SK-N-MC (cell line): ENCODE measurements around the gene RNF144B.
"Not testable (repeated sequence)": the region's sequence is repeated elsewhere in the genome, so short reads cannot be mapped to it uniquely, and the experiment has no call there.

Source experiments
- DNase-seq: peaks from one replicate; pipeline ENCODE4 v3.0.0-alpha.2; 2011; ENCODE audit warnings: low read depth, low spot score
- H3K27ac ChIP-seq: fragments of 200-600 bp; sonication (generic); 2 replicates; pipeline ENCODE4 v1.5.1; 2016; ENCODE audit warnings: mixed run types
- H3K36me3 ChIP-seq: fragments of 200-600 bp; sonication (generic); 2 replicates; pipeline ENCODE4 v1.6.1; 2017; ENCODE audit warnings: antibody characterized with exemption, low read length, mixed read lengths; ENCODE audit not compliant: insufficient read depth
- H3K4me3 ChIP-seq: fragments of 200-600 bp; sonication (generic); 2 replicates; pipeline ENCODE4 v1.5.1; 2016
- H3K9ac ChIP-seq: fragments of 200-600 bp; sonication (generic); 2 replicates; pipeline ENCODE4 v1.8.0; 2017; ENCODE audit warnings: mixed run types, mixed read lengths; ENCODE audit not compliant: insufficient read length
- H3K9me3 ChIP-seq: fragments of 200-600 bp; sonication (generic); 2 replicates; pipeline ENCODE4 v1.6.1; 2017; ENCODE audit warnings: low read depth, mild to moderate bottlenecking, antibody characterized with exemption, low read length, moderate library complexity, mixed read lengths
- EZH2 ChIP-seq: fragments of 200-600 bp; sonication (generic); IDR thresholded peaks from one replicate; pipeline ENCODE4 v1.6.1; 2017; ENCODE audit warnings: antibody characterized with exemption
- FOXP2 ChIP-seq: optimal IDR thresholded peaks from 2 replicates; pipeline ENCODE3; 2011; ENCODE audit warnings: mild to moderate bottlenecking, moderate library complexity; ENCODE audit not compliant: insufficient read depth; ENCODE audit errors: extremely low read length, control extremely low read depth
- POLR2AphosphoS5 ChIP-seq: IDR thresholded peaks from 2 replicates; pipeline ENCODE4 v1.6.1; 2012; ENCODE audit warnings: mild to moderate bottlenecking, low read depth, low read length, borderline replicate concordance

Gene RNF144B

DNA sequence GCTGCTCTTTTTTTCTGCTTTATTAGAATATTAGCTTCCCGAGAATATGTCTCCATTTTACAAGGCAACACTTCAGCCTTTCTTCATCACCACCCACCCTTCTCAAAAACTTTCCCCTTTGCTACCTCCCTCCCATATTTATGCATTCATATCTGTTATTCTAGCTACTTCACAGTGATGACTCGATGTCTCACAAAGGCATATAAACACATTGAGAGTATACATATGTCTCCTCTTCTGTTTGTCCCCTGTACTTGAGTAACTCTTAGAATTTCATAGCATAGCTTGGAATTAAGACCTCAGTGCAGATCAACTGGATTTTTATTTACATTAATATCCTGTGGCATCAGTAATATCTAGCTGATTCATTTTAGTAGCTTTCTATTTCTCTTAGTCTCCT, 6.5 kb downstream of the RNF144B start:
- TF ChIP-seq EZH2: no peak
- no peak for TF ChIP-seq FOXP2
- no peak for TF ChIP-seq POLR2AphosphoS5
- Histone ChIP-seq H3K36me3 (no peaks in the 10 kb centered on the region), H3K4me3 (no peak overlapping the region), H3K27ac (no peak overlapping the region), H3K9ac (no peak overlapping the region), H3K9me3 (no peaks in the 10 kb centered on the region)
- DNase-seq: no peak

- H3K27ac ChIP-seq: no peak overlapping the region
- H3K4me3 ChIP-seq: no peak overlapping the region
Measured at GRCh38 chr6:18395177-18395855, 8.2 kb downstream of the RNF144B start.

DNA sequence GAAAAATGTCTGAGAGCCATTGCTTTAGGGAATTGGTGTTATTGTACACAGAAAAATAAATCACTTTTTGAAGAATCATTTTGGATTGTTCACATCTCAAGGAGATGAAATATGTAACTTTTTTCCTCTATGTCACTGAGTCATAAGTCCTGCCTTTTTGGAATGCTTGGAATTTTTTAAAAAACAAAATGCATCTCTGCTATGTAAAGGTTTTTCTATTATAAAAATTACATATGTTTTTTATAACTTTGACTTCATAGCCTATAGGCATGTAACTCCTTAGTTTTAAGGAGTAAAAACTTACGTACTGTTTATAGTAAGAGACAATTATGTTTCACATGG, 8.7 kb downstream of the RNF144B start:
- TF ChIP-seq FOXP2 (no peak), EZH2 (no peak), POLR2AphosphoS5 (no peak)
- Histone ChIP-seq H3K9me3 (no peaks in the 10 kb centered on the region), H3K27ac (no peak overlapping the region), H3K36me3 (no peaks in the 10 kb centered on the region), H3K4me3 (no peak overlapping the region), H3K9ac (no peak overlapping the region)
- DNase-seq: no peak

More at GRCh38 chr6:18395177-18395855, 8.2 kb downstream of the RNF144B start:
- no peak for TF ChIP-seq EZH2
- TF ChIP-seq POLR2AphosphoS5: no peak
- no peak for TF ChIP-seq FOXP2
- H3K9ac ChIP-seq: no peak overlapping the region
- H3K9me3 ChIP-seq: no peaks in the 10 kb centered on the region
- no peak for DNase-seq
- no peaks in the 10 kb centered on the region for H3K36me3 ChIP-seq

- TF ChIP-seq EZH2 (no peak), POLR2AphosphoS5 (no peak), FOXP2 (no peak)
- no peak overlapping the region for H3K9ac ChIP-seq
- no peak overlapping the region for H3K27ac ChIP-seq
- H3K9me3 ChIP-seq: no peaks in the 10 kb centered on the region
- H3K4me3 ChIP-seq: no peak overlapping the region
- no peak for DNase-seq
- H3K36me3 ChIP-seq: no peaks in the 10 kb centered on the region
Measured at GRCh38 chr6:18397701-18398100, 10.6 kb downstream of the RNF144B start.

DNA sequence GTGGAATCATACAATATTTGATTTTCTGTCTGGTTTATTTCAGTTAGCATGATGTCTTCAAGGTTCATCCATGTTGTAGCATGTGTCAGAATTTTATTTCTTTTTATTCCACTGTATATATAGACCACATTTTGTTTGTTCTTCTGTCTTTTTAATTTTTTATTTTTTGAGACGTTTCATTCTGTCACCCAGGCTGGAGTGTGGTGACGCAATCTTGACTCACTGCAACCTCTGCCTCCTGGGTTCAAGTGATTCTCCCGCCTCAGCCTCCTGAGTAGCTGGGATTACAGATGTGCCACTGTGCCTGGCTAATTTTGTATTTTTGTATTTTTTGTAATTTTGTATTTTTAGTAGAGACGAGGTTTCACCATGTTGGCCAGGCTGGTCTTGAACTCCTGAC, 11.1 kb downstream of the RNF144B start:
- not testable (repeated sequence) for H3K9ac ChIP-seq, H3K27ac ChIP-seq, H3K4me3 ChIP-seq, H3K36me3 ChIP-seq, DNase-seq, H3K9me3 ChIP-seq

GRCh38 chr6:18400831-18401446, 13.8 kb downstream of the RNF144B start:
- H3K4me3 ChIP-seq: no peak overlapping the region

GRCh38 chr6:18404965-18405364, 17.8 kb downstream of the RNF144B start:
- not testable (repeated sequence) for H3K9me3 ChIP-seq, DNase-seq, H3K27ac ChIP-seq, H3K9ac ChIP-seq, H3K4me3 ChIP-seq, H3K36me3 ChIP-seq

More at GRCh38 chr6:18400831-18401446, 13.8 kb downstream of the RNF144B start:
- no peak overlapping the region for H3K27ac ChIP-seq
- TF ChIP-seq POLR2AphosphoS5 (no peak), FOXP2 (no peak), EZH2 (no peak)
- no peak overlapping the region for H3K9ac ChIP-seq
- no peak for DNase-seq
- H3K36me3 ChIP-seq: no peaks in the 10 kb centered on the region
- no peaks in the 10 kb centered on the region for H3K9me3 ChIP-seq

DNA sequence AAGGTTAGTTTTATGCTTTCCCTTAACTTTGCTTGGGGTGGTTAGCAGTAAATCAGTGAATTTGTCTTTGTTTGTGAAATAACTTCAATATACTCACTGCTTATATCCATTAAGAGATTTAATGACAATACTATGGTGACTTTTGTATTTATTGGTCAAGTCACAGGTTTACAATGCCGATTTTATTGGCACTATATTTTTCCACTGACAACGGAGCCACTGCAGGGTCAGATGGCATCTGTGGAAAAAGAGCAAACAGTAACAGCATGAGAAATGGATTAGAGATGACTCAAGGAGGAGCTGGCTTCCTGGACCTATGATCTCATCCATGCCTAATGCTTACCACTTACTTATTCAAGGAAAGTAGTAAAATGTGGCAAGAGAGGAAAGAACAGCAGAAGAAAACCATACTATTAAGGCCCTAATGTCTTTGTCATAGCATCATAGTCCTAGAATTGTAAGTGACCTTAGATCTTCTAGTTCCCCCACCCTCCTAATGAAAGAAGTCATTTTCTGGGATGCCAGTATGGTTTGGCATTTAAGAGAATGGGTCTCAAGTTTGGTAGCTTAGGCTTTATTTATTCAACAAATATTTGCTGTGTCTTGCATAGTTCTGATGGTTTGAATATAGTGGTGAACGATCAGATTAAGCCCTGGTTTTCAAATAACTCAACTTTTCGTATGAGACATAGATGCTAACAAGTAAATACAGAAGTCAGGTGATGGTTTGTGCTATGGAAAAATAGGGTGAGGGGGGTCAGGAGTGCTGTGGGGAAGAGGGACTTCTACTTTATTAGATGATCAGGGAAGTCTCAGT, 18.5 kb downstream of the RNF144B start:
- H3K27ac ChIP-seq: no peak overlapping the region
- no peak overlapping the region for H3K4me3 ChIP-seq
- no peak for DNase-seq

More for the DNA sequence above, 18.5 kb downstream of the RNF144B start:
- Histone ChIP-seq H3K9me3 (no peaks in the 10 kb centered on the region), H3K9ac (no peak overlapping the region), H3K36me3 (no peaks in the 10 kb centered on the region)
- no peak for TF ChIP-seq POLR2AphosphoS5
- TF ChIP-seq FOXP2: no peak
- TF ChIP-seq EZH2: no peak
